Fibroblast of lung (primary cell): ENCODE measurements around the gene CELF5.

Experiments
- CTCF ChIP-seq, 2 donors: IDR thresholded peaks in 1 of 2; conservative IDR thresholded peaks in 1 of 2; 1 replicate in 1 of 2; 2 replicates in 1 of 2; pipeline ENCODE4 v1.5.1; 2011 to 2012; ENCODE audit warnings: low read length in 2 of 2, control low read depth in 1 of 2, inconsistent platforms in 1 of 2, low read depth in 1 of 2, mild to moderate bottlenecking in 1 of 2
- EZH2 ChIP-seq: IDR thresholded peaks from 2 replicates; pipeline ENCODE4 v1.5.1; 2012; ENCODE audit warnings: low read length, control low read depth, mild to moderate bottlenecking; ENCODE audit errors: missing control alignments

DNA sequence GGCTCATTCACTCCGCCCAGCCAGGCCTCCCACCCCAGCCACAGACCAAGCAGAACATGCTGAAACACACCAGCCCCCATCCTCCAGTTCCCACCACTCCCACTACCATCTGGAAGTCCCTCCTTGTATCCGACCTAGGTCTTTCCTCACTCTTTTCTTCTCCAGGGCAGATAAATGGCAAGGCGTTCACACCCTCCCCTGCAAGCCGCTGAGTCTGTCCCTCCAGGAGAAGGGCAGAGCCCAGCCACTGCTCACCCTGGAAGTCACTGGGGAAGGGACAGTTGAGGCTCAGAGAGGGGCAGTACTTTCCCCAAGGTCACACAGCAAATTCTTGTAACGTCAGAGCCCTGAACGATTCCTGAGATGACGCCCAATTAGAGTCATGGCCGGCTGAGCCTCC, 96.4 kb downstream of the CELF5 start:
- TF ChIP-seq CTCF (conservative IDR thresholded peaks at IDR 0.05 in 1 of 2, IDR thresholded peaks at IDR 0.05 in 1 of 2; ENCODE audit: low read depth in 1 of 2, low read length in 2 of 2) (no peak), EZH2 (no peak)
